Kasumi-1 (cell line): ENCODE results near the gene GATA5.
A peak's percentile ranks its signal among the peaks of the same experiment; 100 is the strongest.

ENCODE experiments used
- DNase-seq, 2 experiments: peaks; one replicate each; lab custom pipeline; 2025; lab: John Stamatoyannopoulos, UW

Gene GATA5

GRCh38 chr20:62475772-62476055, at the start of gene GATA5:
Gene GATA5 (minus strand): TSS chr20:62475995. CDS start chr20:62475521, 474 bp downstream.
- DNase-seq, result no peak

GRCh38 chr20:62525014-62525413, 49.2 kb upstream of the GATA5 start:
- no peak for DNase-seq

GRCh38 chr20:62524505-62524911, 48.7 kb upstream of the GATA5 start:
- no peak for DNase-seq

- DNase-seq, result no peak
These were observed 47.8 kb upstream of the GATA5 start for GRCh38 chr20:62523473-62524203.

GRCh38 chr20:62522748-62523396, 47.1 kb upstream of the GATA5 start:
- no peak for DNase-seq

- no peak for DNase-seq
These were observed 44.0 kb upstream of the GATA5 start for GRCh38 chr20:62519826-62520225.

GRCh38 chr20:62518911-62519310, 43.1 kb upstream of the GATA5 start:
- DNase-seq, result no peak

- DNase-seq, result no peak
These were observed 42.3 kb upstream of the GATA5 start for GRCh38 chr20:62517901-62518610.

GRCh38 chr20:62517168-62517567, 41.4 kb upstream of the GATA5 start:
- DNase-seq, result no peak

GRCh38 chr20:62516338-62516737, 40.5 kb upstream of the GATA5 start:
- no peak for DNase-seq

GRCh38 chr20:62515826-62516225, 40.0 kb upstream of the GATA5 start:
- no peak for DNase-seq

- no peak for DNase-seq
These were observed 39.5 kb upstream of the GATA5 start for GRCh38 chr20:62515280-62515679.

- DNase-seq, result no peak
These were observed 38.2 kb upstream of the GATA5 start for GRCh38 chr20:62513991-62514390.

GRCh38 chr20:62511915-62512610, 36.3 kb upstream of the GATA5 start:
- DNase-seq, result peak in 1 of 2 experiments; percentile 14

- no peak for DNase-seq
These were observed 35.6 kb upstream of the GATA5 start for GRCh38 chr20:62511300-62511914.

GRCh38 chr20:62508641-62509051, 32.9 kb upstream of the GATA5 start:
- no peak for DNase-seq

- no peak for DNase-seq
These were observed 32.3 kb upstream of the GATA5 start for GRCh38 chr20:62507991-62508640.

GRCh38 chr20:62507323-62507722, 31.5 kb upstream of the GATA5 start:
- no peak for DNase-seq

- no peak for DNase-seq
These were observed 31.0 kb upstream of the GATA5 start for GRCh38 chr20:62506791-62507190.

GRCh38 chr20:62506087-62506486, 30.3 kb upstream of the GATA5 start:
- DNase-seq, result no peak

GRCh38 chr20:62505337-62506045, 29.7 kb upstream of the GATA5 start:
- no peak for DNase-seq
